HUES48 (cell line): ENCODE results near the gene APLP2.

ENCODE experiments used
- H3K27ac ChIP-seq: one replicate; pipeline ENCODE4 v1.7.0; 2013; ENCODE audit warnings: low read depth, low read length, inconsistent platforms
- H3K27me3 ChIP-seq: 2 replicates; pipeline ENCODE4 v1.6.1; 2013; ENCODE audit warnings: mild to moderate bottlenecking, low read length; ENCODE audit not compliant: control insufficient read depth, insufficient read depth
- H3K36me3 ChIP-seq: 2 replicates; pipeline ENCODE4 v1.6.1; 2013; ENCODE audit warnings: low read length; ENCODE audit not compliant: control insufficient read depth, insufficient read depth
- H3K4me1 ChIP-seq: 2 replicates; pipeline ENCODE4 v1.6.1; 2013; ENCODE audit warnings: mild to moderate bottlenecking, low read length; ENCODE audit not compliant: control insufficient read depth, insufficient read depth
- H3K4me3 ChIP-seq: 2 replicates; pipeline ENCODE4 v1.5.1; 2013; ENCODE audit warnings: mild to moderate bottlenecking, low read depth, low read length
- H3K9ac ChIP-seq: 2 replicates; pipeline ENCODE4 v1.6.1; 2013; ENCODE audit warnings: mild to moderate bottlenecking, low read depth, low read length, moderate library complexity
- H3K9me3 ChIP-seq: 2 replicates; pipeline ENCODE4 v1.6.1; 2013; ENCODE audit warnings: low read length; ENCODE audit not compliant: control insufficient read depth, insufficient read depth

Gene APLP2

DNA sequence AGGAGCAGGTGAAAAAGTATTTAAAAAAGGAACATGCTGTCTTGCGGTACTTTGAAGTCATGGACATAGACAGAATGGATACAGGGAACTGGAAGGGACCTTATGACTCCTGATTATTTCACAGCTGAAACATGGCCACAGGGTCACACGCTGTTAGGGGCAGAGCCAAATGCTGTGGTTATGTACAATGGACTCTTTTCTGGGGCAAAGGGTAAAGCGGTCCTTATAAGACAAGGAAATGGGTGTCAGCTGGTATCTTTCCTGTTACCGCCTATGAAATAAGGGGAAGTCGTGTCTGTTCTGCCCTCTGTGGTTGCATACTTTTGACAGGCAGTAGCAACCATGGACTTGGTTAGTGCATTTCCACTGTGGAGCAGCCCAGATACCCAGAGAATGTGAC, 77.1 kb downstream of the APLP2 start:
- H3K9ac ChIP-seq: no peak overlapping the region

DNA sequence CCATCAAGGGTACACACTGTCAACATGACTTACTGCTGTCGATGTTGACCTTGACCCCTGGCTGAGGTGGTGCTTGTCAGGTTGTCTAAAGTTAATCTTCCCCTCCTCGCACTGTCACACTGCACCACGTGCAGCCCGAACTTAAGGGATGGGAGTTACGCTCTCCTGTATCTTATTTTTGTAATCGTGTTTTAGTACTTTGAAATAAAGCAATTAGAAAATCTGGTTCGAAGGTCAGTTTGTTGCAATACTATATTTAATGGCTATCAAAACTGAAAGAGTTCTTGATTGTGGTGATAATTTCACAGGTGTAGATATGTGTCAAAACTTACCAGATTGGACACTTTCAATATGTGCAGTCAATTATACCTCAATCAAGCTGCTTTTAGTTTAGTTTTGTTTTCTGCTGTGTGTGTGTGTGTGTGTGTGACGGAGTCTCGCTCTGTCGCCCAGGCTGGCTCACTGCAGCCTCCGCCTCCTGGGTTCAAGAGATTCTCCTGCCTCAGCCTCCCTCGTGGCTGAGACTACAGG, 79.2 kb downstream of the APLP2 start:
- Histone ChIP-seq H3K9ac (no peak overlapping the region), H3K36me3 (peaks cover 28% of the 10 kb centered on the region), H3K4me3 (no peak overlapping the region), H3K27me3 (no peaks in the 10 kb centered on the region), H3K4me1 (peaks cover 17% of the 10 kb centered on the region), H3K27ac (no peak overlapping the region), H3K9me3 (no peaks in the 10 kb centered on the region)

More for the DNA sequence above, 77.1 kb downstream of the APLP2 start:
- Histone ChIP-seq H3K27me3 (no peaks in the 10 kb centered on the region), H3K27ac (no peak overlapping the region), H3K4me3 (no peak overlapping the region), H3K4me1 (peaks cover 17% of the 10 kb centered on the region), H3K36me3 (peaks cover 48% of the 10 kb centered on the region), H3K9me3 (no peaks in the 10 kb centered on the region)

DNA sequence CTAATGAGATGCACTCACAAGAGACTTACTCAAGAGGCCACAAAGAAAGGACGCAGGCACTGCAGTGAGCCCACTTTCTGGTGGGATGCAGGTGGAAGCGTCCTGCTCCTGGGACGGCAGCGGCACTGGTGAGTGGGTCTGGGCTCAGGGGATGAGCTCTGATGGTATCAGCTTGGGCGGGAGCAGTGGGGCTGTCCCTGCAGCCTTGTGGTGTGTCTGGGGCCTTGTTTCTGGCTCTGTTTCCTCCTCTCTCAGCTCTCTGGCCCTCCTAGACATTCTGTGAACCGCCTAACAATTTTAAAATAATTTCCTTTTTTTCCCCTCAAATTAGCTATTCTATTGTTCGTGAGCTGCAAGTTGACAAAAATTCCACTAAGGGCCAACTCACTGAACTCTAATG, 81.1 kb downstream of the APLP2 start:
- H3K4me1 ChIP-seq: peaks cover 10% of the 10 kb centered on the region
- no peaks in the 10 kb centered on the region for H3K9me3 ChIP-seq
- peaks cover 11% of the 10 kb centered on the region; the same call in 1 of the 2 replicates for H3K36me3 ChIP-seq
- no peak overlapping the region for H3K27ac ChIP-seq
- H3K27me3 ChIP-seq: no peaks in the 10 kb centered on the region
- no peak overlapping the region for H3K9ac ChIP-seq
- H3K4me3 ChIP-seq: no peak overlapping the region

DNA sequence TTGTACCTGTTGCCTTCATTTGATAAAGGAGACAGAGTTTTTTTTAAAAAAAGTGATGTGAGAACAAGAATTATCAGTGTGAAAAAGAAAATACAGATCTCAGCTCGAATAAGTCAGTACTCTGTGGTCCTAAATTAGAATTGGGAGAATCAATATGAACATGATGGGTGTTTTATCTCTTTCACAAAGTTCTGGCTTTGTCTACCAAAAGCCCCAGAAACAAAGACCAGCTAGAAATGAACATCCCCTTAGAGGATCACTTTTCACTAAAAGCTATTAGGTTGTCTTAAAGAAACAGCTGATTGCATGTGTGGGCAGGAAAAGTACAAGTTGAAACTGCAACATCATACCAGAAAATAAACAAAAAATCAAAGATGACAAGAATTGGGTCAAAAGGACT, 81.5 kb downstream of the APLP2 start:
- Histone ChIP-seq H3K36me3 (peaks cover 11% of the 10 kb centered on the region; the same call in 1 of the 2 replicates), H3K27me3 (no peaks in the 10 kb centered on the region), H3K4me3 (no peak overlapping the region), H3K27ac (no peak overlapping the region), H3K9ac (no peak overlapping the region), H3K4me1 (peaks cover 6% of the 10 kb centered on the region), H3K9me3 (no peaks in the 10 kb centered on the region)

DNA sequence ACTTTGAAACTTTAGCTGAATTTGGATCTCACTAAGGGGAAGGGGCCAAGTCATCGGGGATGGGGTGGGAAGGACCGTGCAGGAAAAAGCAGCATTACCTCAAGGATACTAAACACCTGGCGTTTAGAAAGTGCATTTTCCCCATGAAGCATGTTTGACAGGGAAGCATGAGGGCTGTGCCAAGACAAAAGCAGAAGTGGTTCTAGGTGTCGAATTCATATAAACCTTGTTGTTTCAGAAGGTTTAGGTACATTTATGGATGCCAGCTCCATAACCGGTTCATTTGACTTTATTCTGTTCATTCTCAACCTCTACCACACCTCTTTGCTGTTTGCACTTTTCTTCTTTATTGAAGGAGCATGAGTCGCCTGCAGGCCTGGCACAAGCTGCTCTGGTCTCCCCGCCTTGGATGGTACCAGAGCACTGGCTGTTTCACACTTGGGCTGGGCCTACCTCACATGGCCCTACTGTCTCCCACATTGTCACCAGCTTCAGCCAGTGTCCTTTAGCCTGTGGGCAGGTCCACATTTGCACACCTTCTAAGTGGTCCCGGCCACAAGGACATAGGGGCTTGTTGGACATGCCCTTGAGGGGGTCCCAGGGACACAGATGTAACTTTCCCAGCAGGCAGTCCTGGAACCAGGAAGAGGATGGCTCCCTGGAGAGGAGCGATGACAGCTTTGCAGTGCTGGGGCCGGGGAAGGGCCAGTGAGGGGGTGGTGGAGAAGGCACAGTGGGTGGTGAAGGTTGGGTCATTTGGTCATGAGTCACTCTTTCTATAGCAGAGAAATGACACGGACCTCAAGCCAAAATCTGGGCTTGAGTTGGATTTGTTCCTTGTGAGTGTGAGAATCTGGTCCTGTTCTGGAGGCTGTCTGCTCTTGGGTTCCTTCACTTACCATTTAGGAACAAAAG, 86.7 kb downstream of the APLP2 start:
- Histone ChIP-seq H3K4me3 (no peak overlapping the region), H3K27me3 (peaks cover 36% of the 10 kb centered on the region)

DNA sequence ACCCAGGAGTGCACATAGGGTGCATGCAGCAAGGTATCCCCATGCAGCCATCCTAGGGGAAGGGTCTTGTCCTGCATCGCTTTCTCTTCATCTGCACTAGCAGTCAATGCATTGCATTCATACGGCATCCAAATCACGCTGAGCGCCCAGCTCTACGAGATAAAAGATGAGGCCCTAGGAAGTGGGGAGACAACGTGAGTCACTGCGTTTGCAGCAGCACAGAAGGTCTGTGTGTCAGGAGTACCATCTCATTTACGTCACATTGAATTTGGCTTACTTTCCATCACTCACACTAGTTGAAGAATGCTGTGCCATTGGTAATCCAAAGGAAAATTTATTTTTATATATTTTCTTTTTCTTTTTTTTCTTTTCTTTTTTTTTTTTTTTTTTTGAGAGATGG, 87.4 kb downstream of the APLP2 start:
- Histone ChIP-seq H3K9me3 (no peaks in the 10 kb centered on the region), H3K9ac (no peak overlapping the region), H3K27ac (no peak overlapping the region), H3K4me3 (no peak overlapping the region), H3K4me1 (peaks cover 20% of the 10 kb centered on the region), H3K27me3 (peaks cover 44% of the 10 kb centered on the region), H3K36me3 (no peaks in the 10 kb centered on the region)

More for the DNA sequence above, 86.7 kb downstream of the APLP2 start:
- Histone ChIP-seq H3K9me3 (no peaks in the 10 kb centered on the region), H3K27ac (no peak overlapping the region), H3K4me1 (peaks cover 15% of the 10 kb centered on the region), H3K9ac (no peak overlapping the region), H3K36me3 (no peaks in the 10 kb centered on the region)

DNA sequence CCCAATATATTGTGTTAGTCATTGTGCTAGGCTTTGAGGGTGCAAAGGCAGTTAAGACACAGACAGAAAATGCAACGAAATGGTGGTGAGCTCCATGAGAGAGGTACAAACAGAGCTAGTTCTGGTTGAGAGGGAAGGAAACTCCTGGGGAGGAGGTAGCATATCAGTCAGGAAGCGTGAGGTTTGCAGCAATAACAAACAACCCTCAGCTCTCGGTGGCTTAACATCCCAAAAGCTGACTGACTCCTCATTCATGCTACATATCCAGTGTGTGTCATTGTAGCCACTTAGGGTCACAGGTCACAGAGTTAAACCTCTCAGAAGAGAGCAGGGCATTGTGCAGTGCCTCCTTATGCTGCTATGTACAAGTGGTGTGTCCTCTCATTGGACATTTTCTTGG, 88.1 kb downstream of the APLP2 start:
- Histone ChIP-seq H3K27me3 (peaks cover 48% of the 10 kb centered on the region), H3K27ac (no peak overlapping the region), H3K9me3 (no peaks in the 10 kb centered on the region), H3K4me1 (peaks cover 20% of the 10 kb centered on the region), H3K9ac (no peak overlapping the region), H3K4me3 (no peak overlapping the region), H3K36me3 (no peaks in the 10 kb centered on the region)

DNA sequence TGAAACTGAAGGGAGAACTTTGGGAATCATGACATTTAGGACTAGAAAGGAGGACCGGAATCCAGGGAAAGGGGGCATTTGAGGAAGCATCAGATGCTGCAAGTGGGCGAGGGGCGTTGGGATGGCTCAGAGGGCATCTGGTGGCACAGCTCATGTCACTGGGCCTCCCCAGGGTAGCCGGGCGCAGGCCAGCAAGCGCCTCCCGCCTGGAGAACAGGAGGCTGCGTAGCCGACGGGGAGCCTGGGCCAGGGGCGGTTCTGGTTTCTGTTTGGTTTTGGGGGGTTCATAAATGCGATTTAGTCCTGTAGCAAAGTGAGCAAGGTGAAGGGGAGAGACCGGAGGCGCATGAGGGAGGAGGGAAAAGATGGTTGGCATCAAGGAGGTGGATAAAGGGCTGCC, 89.4 kb downstream of the APLP2 start:
- H3K4me1 ChIP-seq: peaks cover 22% of the 10 kb centered on the region
- no peak overlapping the region for H3K9ac ChIP-seq
- H3K4me3 ChIP-seq: peak overlapping the region; percentile 58; the same call in 1 of the 2 replicates
- H3K27ac ChIP-seq: no peak overlapping the region
- peaks cover 48% of the 10 kb centered on the region for H3K27me3 ChIP-seq
- no peaks in the 10 kb centered on the region for H3K36me3 ChIP-seq
- H3K9me3 ChIP-seq: no peaks in the 10 kb centered on the region

DNA sequence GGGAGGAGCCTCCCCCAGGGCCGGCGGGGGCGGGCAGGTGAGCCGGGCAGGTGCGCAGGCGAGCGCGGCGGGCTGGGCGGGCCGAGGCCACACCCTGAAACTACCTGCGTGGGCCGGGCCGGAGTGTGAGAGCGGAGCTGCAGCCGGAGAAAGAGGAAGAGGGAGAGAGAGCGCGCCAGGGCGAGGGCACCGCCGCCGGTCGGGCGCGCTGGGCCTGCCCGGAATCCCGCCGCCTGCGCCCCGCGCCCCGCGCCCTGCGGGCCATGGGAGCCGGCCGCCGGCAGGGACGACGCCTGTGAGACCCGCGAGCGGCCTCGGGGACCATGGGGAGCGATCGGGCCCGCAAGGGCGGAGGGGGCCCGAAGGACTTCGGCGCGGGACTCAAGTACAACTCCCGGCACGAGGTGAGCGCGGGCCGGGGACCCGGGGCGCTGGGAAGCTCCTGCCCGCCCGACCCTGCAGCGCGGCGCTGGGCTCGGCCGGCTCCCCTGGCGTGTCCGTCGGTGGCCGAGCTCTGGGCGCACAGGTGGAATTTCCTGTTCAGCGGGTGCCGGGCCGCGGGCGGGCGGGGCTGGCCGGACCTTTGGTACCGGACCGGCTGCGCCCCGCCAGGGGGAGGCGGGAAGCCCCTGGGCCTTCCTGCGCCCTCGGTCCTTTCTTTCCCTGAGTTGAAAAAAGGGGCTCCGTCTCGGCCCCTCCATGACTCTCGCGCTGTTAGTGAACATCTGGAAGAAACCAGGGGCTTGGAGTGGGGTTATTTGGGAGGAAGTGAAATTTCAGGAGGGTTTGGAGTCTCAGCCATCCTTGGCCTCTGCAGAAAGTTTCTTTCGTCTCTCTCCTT, 90.2 kb downstream of the APLP2 start, which contains the start of gene ST14:
ST14 (plus strand) TSS at position 126 of the 841 bp plus-strand sequence; CDS start at position 324, 198 bp downstream.
- peaks cover 48% of the 10 kb centered on the region for H3K27me3 ChIP-seq
- no peaks in the 10 kb centered on the region for H3K36me3 ChIP-seq
- peak within 1 kb of the TSS; percentile 58 for H3K4me3 ChIP-seq
- no peaks in the 10 kb centered on the region for H3K9me3 ChIP-seq
- peaks cover 22% of the 10 kb centered on the region for H3K4me1 ChIP-seq
- no peak within 1 kb of the TSS for H3K27ac ChIP-seq
- peak within 1 kb of the TSS; percentile 38; the same call in 1 of the 2 replicates for H3K9ac ChIP-seq

DNA sequence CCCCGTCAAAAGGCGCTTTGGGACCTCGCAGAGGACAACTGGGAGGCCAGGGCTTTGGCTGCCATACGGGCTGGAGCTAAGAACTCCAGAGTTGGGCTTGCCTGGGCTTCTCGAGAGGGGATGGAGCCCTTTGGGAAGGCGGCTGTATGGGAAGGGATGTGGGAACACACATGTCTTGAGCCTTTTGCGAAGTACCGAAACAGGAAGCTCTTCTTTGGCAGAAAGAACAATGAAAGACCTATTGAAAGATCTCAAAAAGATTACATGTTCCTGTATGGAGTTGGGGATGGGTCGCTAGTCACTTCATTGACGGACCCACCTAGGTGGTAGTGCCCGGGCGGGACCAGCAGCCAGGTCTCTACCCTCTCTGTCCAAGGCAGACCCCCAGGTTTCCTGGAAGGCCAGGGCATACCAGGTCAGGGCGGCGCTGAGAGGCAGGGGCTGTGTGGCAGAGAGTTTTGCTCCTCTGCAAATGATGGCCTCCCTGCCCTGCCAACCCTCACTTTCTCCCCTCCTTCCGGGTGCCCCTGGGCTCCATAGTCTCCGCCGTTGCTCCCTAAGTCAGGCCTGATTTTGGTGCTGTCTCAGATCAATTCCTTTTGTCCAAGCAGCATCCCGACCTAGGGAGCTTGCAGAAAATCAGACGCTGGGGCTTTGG, 90.9 kb downstream of the APLP2 start:
- H3K27ac ChIP-seq: no peak overlapping the region
- no peak overlapping the region for H3K9ac ChIP-seq
- H3K36me3 ChIP-seq: no peaks in the 10 kb centered on the region
- peak overlapping the region; percentile 58 for H3K4me3 ChIP-seq
- peaks cover 48% of the 10 kb centered on the region for H3K27me3 ChIP-seq
- H3K4me1 ChIP-seq: peaks cover 22% of the 10 kb centered on the region; the same call in 1 of the 2 replicates
- no peaks in the 10 kb centered on the region for H3K9me3 ChIP-seq
